ENCODE results near the gene CNOT8.

Gene CNOT8

GRCh38 chr5:154844809-154845208, 13.6 kb upstream of the CNOT8 start:
- TF ChIP-seq CTCF (IDR thresholded peaks at IDR 0.05), result no peak
- Histone ChIP-seq H3K27ac (no peak overlapping the region), H3K27me3 (no peaks in the 10 kb centered on the region), H3K36me3 (peaks cover 0 to 9% (median 0%) of the 10 kb centered on the region in 3 donors), H3K4me1 (peaks cover 0 to 54% (median 24%) of the 10 kb centered on the region in 4 donors), H3K9me3 (no peaks in the 10 kb centered on the region), H3K4me3 (no peak overlapping the region)
- peak in 1 of 2 donors; percentile 0 for DNase-seq
- intact Hi-C loops (cut with DNase I; ENCODE audit: low total_unique reads), result no loop called here

- no peak for TF ChIP-seq CTCF (IDR thresholded peaks at IDR 0.05)
- Histone ChIP-seq H3K4me1 (peaks cover 0 to 58% (median 33%) of the 10 kb centered on the region in 4 donors), H3K4me3 (peak overlapping the region; percentile 56 to 63), H3K36me3 (no peaks in the 10 kb centered on the region), H3K27ac (peak overlapping the region; percentile 74 to 83), H3K27me3 (no peaks in the 10 kb centered on the region), H3K9me3 (no peaks in the 10 kb centered on the region)
- intact Hi-C loops (cut with DNase I; ENCODE audit: low total_unique reads), result no loop called here
- no peak for DNase-seq
Observed at GRCh38 chr5:154849264-154849785, 9.1 kb upstream of the CNOT8 start.

- no peak for TF ChIP-seq CTCF (IDR thresholded peaks at IDR 0.05)
- H3K9me3 ChIP-seq, result no peaks in the 10 kb centered on the region
- no peaks in the 10 kb centered on the region for H3K27me3 ChIP-seq
- no peaks in the 10 kb centered on the region for H3K36me3 ChIP-seq
- peak overlapping the region; percentile 74 to 83 for H3K27ac ChIP-seq
- intact Hi-C loops (cut with DNase I; ENCODE audit: low total_unique reads), result no loop called here
- no peak for DNase-seq
- peaks cover 0 to 57% (median 32%) of the 10 kb centered on the region in 4 donors for H3K4me1 ChIP-seq
- H3K4me3 ChIP-seq, result peak overlapping the region; percentile 56 to 63
Observed at GRCh38 chr5:154849791-154850201, 8.6 kb upstream of the CNOT8 start.

GRCh38 chr5:154850255-154851062, 8.0 kb upstream of the CNOT8 start, which contains the start of gene FAXDC2:
Gene FAXDC2 (minus strand): TSS chr5:154850603. CDS start chr5:154838178, 12,425 bp downstream.
- peak within 1 kb of the TSS; percentile 74 to 83 for H3K27ac ChIP-seq
- no peaks in the 10 kb centered on the region for H3K36me3 ChIP-seq
- H3K27me3 ChIP-seq, result no peaks in the 10 kb centered on the region
- H3K9me3 ChIP-seq, result no peaks in the 10 kb centered on the region
- peak within 1 kb of the TSS; percentile 56 to 63 for H3K4me3 ChIP-seq
- TF ChIP-seq CTCF (IDR thresholded peaks at IDR 0.05), result no peak
- DNase-seq, result peak; percentile 91 to 93
- intact Hi-C loops (cut with DNase I; ENCODE audit: low total_unique reads), result no loop called here
- peaks cover 0 to 56% (median 29%) of the 10 kb centered on the region in 4 donors for H3K4me1 ChIP-seq

- no peak for TF ChIP-seq CTCF (IDR thresholded peaks at IDR 0.05)
- Histone ChIP-seq H3K4me3 (no peak overlapping the region), H3K4me1 (peaks cover 0 to 52% (median 24%) of the 10 kb centered on the region in 4 donors), H3K27me3 (no peaks in the 10 kb centered on the region), H3K9me3 (no peaks in the 10 kb centered on the region), H3K36me3 (no peaks in the 10 kb centered on the region), H3K27ac (peak overlapping the region; percentile 74 to 83)
- DNase-seq, result peak in 1 of 2 donors; percentile 40
- intact Hi-C loops (cut with DNase I; ENCODE audit: low total_unique reads), result no loop called here
Observed at GRCh38 chr5:154851351-154851750, 7.1 kb upstream of the CNOT8 start.

All from tibial artery (tissue), 4 donors.